GM12878 (cell line): ENCODE measurements around the gene FCGBP.
"Not testable (repeated sequence)": the region's sequence is repeated elsewhere in the genome, so short reads cannot be mapped to it uniquely, and the experiment has no call there.

Source experiments
- CHD1 ChIP-seq: IDR thresholded peaks from 2 replicates; pipeline ENCODE4 v1.6.1; 2012; ENCODE audit warnings: low read depth, low read length, improper control_type of control experiment
- EZH2 ChIP-seq: IDR thresholded peaks from 2 replicates; pipeline ENCODE4 v1.6.1; 2012; ENCODE audit warnings: low read depth, mild to moderate bottlenecking, control low read depth, inconsistent platforms, low read length, borderline replicate concordance; ENCODE audit not compliant: control insufficient read depth
- NR2C2 ChIP-seq: IDR thresholded peaks from 2 replicates; pipeline ENCODE4 v1.6.1; 2011; ENCODE audit warnings: borderline replicate concordance, low read depth; ENCODE audit not compliant: control insufficient read depth, insufficient read length
- POLR2A ChIP-seq: IDR thresholded peaks from 2 replicates; pipeline ENCODE4 v1.6.1; 2011; ENCODE audit warnings: low read depth, mild to moderate bottlenecking, low read length
- RAD21 ChIP-seq: IDR thresholded peaks from 2 replicates; pipeline ENCODE4 v1.6.1; 2011; ENCODE audit warnings: mild to moderate bottlenecking, low read depth, low read length, moderate library complexity; ENCODE audit not compliant: insufficient read depth
- TF ChIP-seq, protein P1 (sequence below): fragments of 450-650 bp; formaldehyde crosslinking; IDR thresholded peaks from 2 replicates; pipeline ENCODE4 v1.4.0; 2020; ENCODE audit warnings: mild to moderate bottlenecking, moderate library complexity
- TF ChIP-seq, protein P2 (sequence below): IDR thresholded peaks from 2 replicates; pipeline ENCODE4 v1.6.1; 2011; ENCODE audit warnings: low read depth, mild to moderate bottlenecking, low read length, moderate library complexity, borderline replicate concordance; ENCODE audit errors: extremely low read depth
- TF ChIP-seq, protein P3 (sequence below): IDR thresholded peaks from 2 replicates; pipeline ENCODE4 v1.6.1; 2011; ENCODE audit warnings: low read depth, low read length, improper control_type of control experiment, borderline replicate concordance
- TF ChIP-seq, protein P4 (sequence below), 3 experiments: IDR thresholded peaks in 2 of 3; conservative IDR thresholded peaks in 1 of 3; 2 replicates each; pipeline ENCODE4 v1.5.1; 2011; ENCODE audit warnings: low read depth in 3 of 3, low read length in 3 of 3, mild to moderate bottlenecking in 3 of 3, control low read depth in 2 of 3, moderate library complexity in 2 of 3, inconsistent platforms in 1 of 3, mixed read lengths in 1 of 3; ENCODE audit not compliant: control insufficient read depth in 2 of 3, insufficient read depth in 1 of 3; ENCODE audit errors: extremely low read depth in 1 of 3
- TF ChIP-seq, protein P5 (sequence below): fragments of 450-650 bp; IDR thresholded peaks from 2 replicates; pipeline ENCODE4 v1.6.1; 2016; ENCODE audit warnings: mild to moderate bottlenecking, moderate library complexity, borderline replicate concordance

DNA sequence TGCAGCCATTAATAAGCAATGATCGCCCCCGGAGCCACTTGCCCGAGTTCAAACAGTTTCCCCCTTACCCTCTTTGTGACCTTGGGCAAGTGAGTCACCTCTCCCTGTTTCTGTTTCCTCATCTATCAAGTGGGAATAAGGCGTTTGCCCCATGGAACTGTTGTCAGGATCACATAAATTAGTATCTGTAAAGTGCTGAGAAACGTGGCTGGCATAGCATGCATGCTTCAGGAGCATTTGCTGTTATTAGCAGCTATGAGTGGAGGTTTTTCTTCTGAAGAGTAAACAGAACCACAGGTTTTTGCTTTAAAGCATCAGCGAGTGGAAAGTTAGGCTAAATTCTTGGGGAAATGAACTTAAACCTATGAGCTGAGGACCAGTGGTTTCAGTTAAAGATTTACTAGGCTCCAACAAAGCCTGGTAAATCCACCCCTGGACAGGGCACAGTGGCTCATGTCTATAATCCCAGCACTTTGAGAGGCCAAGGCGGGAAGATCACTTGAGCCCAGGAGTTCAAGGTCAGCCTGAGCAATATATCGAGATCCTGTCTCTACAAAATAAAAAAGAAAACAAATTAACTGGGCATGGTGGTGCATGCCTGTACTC, 30.8 kb downstream of the FCGBP start:
- not testable (repeated sequence) for TF ChIP-seq CHD1, POLR2A, EZH2, NR2C2, RAD21
- TF ChIP-seq, protein P1, sequence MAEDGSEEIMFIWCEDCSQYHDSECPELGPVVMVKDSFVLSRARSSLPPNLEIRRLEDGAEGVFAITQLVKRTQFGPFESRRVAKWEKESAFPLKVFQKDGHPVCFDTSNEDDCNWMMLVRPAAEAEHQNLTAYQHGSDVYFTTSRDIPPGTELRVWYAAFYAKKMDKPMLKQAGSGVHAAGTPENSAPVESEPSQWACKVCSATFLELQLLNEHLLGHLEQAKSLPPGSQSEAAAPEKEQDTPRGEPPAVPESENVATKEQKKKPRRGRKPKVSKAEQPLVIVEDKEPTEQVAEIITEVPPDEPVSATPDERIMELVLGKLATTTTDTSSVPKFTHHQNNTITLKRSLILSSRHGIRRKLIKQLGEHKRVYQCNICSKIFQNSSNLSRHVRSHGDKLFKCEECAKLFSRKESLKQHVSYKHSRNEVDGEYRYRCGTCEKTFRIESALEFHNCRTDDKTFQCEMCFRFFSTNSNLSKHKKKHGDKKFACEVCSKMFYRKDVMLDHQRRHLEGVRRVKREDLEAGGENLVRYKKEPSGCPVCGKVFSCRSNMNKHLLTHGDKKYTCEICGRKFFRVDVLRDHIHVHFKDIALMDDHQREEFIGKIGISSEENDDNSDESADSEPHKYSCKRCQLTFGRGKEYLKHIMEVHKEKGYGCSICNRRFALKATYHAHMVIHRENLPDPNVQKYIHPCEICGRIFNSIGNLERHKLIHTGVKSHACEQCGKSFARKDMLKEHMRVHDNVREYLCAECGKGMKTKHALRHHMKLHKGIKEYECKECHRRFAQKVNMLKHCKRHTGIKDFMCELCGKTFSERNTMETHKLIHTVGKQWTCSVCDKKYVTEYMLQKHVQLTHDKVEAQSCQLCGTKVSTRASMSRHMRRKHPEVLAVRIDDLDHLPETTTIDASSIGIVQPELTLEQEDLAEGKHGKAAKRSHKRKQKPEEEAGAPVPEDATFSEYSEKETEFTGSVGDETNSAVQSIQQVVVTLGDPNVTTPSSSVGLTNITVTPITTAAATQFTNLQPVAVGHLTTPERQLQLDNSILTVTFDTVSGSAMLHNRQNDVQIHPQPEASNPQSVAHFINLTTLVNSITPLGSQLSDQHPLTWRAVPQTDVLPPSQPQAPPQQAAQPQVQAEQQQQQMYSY (CRISPR knock-in tag), result not testable (repeated sequence)
- TF ChIP-seq, protein P2, sequence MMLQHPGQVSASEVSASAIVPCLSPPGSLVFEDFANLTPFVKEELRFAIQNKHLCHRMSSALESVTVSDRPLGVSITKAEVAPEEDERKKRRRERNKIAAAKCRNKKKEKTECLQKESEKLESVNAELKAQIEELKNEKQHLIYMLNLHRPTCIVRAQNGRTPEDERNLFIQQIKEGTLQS, result not testable (repeated sequence)
- TF ChIP-seq, protein P3, sequence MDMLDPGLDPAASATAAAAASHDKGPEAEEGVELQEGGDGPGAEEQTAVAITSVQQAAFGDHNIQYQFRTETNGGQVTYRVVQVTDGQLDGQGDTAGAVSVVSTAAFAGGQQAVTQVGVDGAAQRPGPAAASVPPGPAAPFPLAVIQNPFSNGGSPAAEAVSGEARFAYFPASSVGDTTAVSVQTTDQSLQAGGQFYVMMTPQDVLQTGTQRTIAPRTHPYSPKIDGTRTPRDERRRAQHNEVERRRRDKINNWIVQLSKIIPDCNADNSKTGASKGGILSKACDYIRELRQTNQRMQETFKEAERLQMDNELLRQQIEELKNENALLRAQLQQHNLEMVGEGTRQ, result not testable (repeated sequence)
- TF ChIP-seq, protein P4, sequence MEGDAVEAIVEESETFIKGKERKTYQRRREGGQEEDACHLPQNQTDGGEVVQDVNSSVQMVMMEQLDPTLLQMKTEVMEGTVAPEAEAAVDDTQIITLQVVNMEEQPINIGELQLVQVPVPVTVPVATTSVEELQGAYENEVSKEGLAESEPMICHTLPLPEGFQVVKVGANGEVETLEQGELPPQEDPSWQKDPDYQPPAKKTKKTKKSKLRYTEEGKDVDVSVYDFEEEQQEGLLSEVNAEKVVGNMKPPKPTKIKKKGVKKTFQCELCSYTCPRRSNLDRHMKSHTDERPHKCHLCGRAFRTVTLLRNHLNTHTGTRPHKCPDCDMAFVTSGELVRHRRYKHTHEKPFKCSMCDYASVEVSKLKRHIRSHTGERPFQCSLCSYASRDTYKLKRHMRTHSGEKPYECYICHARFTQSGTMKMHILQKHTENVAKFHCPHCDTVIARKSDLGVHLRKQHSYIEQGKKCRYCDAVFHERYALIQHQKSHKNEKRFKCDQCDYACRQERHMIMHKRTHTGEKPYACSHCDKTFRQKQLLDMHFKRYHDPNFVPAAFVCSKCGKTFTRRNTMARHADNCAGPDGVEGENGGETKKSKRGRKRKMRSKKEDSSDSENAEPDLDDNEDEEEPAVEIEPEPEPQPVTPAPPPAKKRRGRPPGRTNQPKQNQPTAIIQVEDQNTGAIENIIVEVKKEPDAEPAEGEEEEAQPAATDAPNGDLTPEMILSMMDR (IDR thresholded peaks at IDR 0.05 in 2 of 3, conservative IDR thresholded peaks at IDR 0.05 in 1 of 3; ENCODE audit: control insufficient read depth in 2 of 3, extremely low read depth in 1 of 3, insufficient read depth in 1 of 3, low read depth in 3 of 3, low read length in 3 of 3), result not testable (repeated sequence)
- TF ChIP-seq, protein P5, sequence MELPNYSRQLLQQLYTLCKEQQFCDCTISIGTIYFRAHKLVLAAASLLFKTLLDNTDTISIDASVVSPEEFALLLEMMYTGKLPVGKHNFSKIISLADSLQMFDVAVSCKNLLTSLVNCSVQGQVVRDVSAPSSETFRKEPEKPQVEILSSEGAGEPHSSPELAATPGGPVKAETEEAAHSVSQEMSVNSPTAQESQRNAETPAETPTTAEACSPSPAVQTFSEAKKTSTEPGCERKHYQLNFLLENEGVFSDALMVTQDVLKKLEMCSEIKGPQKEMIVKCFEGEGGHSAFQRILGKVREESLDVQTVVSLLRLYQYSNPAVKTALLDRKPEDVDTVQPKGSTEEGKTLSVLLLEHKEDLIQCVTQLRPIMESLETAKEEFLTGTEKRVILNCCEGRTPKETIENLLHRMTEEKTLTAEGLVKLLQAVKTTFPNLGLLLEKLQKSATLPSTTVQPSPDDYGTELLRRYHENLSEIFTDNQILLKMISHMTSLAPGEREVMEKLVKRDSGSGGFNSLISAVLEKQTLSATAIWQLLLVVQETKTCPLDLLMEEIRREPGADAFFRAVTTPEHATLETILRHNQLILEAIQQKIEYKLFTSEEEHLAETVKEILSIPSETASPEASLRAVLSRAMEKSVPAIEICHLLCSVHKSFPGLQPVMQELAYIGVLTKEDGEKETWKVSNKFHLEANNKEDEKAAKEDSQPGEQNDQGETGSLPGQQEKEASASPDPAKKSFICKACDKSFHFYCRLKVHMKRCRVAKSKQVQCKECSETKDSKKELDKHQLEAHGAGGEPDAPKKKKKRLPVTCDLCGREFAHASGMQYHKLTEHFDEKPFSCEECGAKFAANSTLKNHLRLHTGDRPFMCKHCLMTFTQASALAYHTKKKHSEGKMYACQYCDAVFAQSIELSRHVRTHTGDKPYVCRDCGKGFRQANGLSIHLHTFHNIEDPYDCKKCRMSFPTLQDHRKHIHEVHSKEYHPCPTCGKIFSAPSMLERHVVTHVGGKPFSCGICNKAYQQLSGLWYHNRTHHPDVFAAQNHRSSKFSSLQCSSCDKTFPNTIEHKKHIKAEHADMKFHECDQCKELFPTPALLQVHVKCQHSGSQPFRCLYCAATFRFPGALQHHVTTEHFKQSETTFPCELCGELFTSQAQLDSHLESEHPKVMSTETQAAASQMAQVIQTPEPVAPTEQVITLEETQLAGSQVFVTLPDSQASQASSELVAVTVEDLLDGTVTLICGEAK, result not testable (repeated sequence)
